ENCODE measurements around the gene HOXB1. TPM values are rescaled to one million over a fixed set of nuclear protein-coding genes. Genes with fewer than 3 reads are reported as not detected.

The HOXB1 gene
- total RNA-seq, 1 donor from 2014 or later: not detected

DNA sequence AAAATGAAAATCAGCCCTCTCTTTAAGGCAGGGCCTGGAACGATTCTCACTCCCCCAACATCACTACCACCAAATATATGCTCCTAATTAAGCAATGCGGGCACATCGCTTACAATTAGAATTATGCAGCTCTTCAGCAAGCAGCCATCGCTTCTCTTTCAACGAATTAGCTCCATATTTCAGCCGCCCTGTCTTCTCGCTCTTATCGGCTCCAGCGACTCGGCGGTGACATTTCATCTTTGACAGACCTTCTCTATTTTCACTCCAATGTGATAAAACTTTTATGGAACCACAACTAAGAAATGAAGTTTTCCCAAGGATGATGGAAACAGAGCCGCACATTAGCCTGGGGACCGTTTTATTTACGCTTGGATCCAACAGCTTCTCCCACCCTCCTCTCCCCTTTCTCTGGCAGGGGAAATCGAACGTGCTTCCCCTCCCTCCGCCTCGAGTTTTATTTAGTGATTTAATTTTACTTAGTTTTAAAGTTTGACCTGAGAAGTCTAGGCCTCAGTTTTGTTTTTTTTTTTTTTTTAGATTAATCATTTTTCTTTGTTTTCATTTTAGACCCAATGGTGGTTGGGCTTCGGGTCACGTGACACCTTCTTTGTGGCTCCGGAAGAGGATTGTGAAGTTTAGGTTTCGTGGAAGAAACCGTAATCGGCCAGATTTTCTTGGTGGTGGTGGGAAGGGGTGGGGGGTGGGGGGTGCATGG is 17.2 kb upstream of the HOXB1 start:
- peaks cover 7% of the 10 kb centered on the region for H3K4me1 Mint-ChIP-seq (ENCODE audit: unreplicated experiment)
- H3K27ac Mint-ChIP-seq (ENCODE audit: unreplicated experiment): no peak overlapping the region
- no peaks in the 10 kb centered on the region for H3K36me3 Mint-ChIP-seq (ENCODE audit: unreplicated experiment)
- no peaks in the 10 kb centered on the region for H3K9me3 Mint-ChIP-seq (ENCODE audit: unreplicated experiment)
- peaks cover 83% of the 10 kb centered on the region for H3K27me3 Mint-ChIP-seq (ENCODE audit: unreplicated experiment)
- no peak for DNase-seq (ENCODE audit: extremely low spot score, unreplicated experiment)
- H3K4me3 Mint-ChIP-seq (ENCODE audit: unreplicated experiment): no peak overlapping the region
- TF ChIP-seq CTCF (IDR thresholded peaks at IDR 0.05): no peak

GRCh38 chr17:48546924-48547807 is 16.4 kb upstream of the HOXB1 start:
- Mint-ChIP-seq H3K4me3 (ENCODE audit: unreplicated experiment) (no peak overlapping the region), H3K9me3 (ENCODE audit: unreplicated experiment) (no peaks in the 10 kb centered on the region), H3K27me3 (ENCODE audit: unreplicated experiment) (peaks cover 84% of the 10 kb centered on the region), H3K4me1 (ENCODE audit: unreplicated experiment) (peaks cover 11% of the 10 kb centered on the region), H3K36me3 (ENCODE audit: unreplicated experiment) (no peaks in the 10 kb centered on the region), H3K27ac (ENCODE audit: unreplicated experiment) (no peak overlapping the region)
- no peak for DNase-seq (ENCODE audit: extremely low spot score, unreplicated experiment)
- TF ChIP-seq CTCF (IDR thresholded peaks at IDR 0.05): no peak

DNA sequence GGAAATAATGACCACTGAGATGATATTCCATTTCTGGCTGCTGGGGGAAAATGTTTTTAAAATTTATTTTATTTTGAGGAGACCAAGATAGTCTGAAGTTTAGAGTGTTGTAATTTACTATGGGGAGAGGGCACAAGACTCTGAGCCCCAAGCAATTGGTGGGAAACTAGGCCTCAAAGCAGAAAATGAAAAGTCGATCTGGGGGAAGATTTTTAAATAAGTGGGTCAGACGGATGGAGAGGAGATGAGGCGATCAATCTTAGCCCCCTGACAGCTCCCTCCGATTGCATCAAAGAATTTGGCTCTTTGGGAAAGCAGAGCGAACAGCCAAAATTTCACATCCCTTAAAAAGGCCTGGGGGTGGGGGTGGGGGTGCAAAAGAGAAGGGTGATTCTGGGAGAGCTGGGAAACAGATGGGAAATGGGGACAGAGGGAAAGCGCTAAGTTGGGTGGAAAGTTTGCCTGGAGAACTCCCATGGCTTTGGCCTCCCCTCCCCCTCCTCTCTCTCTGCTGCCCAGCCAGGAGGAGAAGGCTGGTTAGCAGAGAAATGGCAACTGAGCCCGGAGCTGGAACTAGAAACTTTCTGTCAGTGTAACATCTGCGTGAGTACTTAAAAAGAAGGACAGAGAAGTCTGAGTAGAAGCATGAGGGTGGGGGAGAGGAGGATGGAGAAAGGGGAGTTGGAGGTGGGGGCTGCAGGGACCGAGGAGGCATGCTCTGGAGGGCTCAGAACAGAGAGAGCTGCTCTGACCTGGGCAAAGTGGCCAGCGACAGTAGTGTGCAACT is 15.5 kb upstream of the HOXB1 start:
- no peaks in the 10 kb centered on the region for H3K36me3 Mint-ChIP-seq (ENCODE audit: unreplicated experiment)
- DNase-seq (ENCODE audit: extremely low spot score, unreplicated experiment): no peak
- no peak for TF ChIP-seq CTCF (IDR thresholded peaks at IDR 0.05)
- H3K4me3 Mint-ChIP-seq (ENCODE audit: unreplicated experiment): no peak overlapping the region
- H3K27me3 Mint-ChIP-seq (ENCODE audit: unreplicated experiment): peaks cover 84% of the 10 kb centered on the region
- no peak overlapping the region for H3K27ac Mint-ChIP-seq (ENCODE audit: unreplicated experiment)
- H3K4me1 Mint-ChIP-seq (ENCODE audit: unreplicated experiment): peaks cover 11% of the 10 kb centered on the region
- H3K9me3 Mint-ChIP-seq (ENCODE audit: unreplicated experiment): no peaks in the 10 kb centered on the region

DNA sequence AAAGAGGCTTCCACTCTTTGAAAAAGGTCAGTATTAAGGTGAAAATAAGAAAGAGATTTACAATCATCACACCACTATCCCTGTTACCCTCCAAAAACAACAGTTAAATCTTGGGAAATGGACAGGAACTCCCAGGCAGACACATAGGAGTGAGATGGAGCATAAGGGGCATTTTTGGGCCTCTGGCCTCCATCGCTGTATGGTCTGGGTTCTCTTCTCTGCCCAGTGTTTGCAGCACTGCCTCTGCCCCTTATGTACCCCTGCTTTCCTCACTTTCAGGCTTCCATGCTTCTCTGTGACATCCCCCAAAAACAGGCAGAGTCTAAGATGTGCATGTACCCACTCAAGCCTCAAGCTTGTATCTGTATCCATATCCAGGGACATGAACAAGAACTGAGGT is 14.7 kb upstream of the HOXB1 start:
- no peak overlapping the region for H3K27ac Mint-ChIP-seq (ENCODE audit: unreplicated experiment)
- no peaks in the 10 kb centered on the region for H3K36me3 Mint-ChIP-seq (ENCODE audit: unreplicated experiment)
- DNase-seq (ENCODE audit: extremely low spot score, unreplicated experiment): no peak
- H3K4me3 Mint-ChIP-seq (ENCODE audit: unreplicated experiment): no peak overlapping the region
- no peak for TF ChIP-seq CTCF (IDR thresholded peaks at IDR 0.05)
- H3K27me3 Mint-ChIP-seq (ENCODE audit: unreplicated experiment): peaks cover 86% of the 10 kb centered on the region
- no peaks in the 10 kb centered on the region for H3K9me3 Mint-ChIP-seq (ENCODE audit: unreplicated experiment)
- H3K4me1 Mint-ChIP-seq (ENCODE audit: unreplicated experiment): peaks cover 11% of the 10 kb centered on the region

Measured in osteocyte (in vitro differentiated cells).